Measurements from ENCODE around the gene IL1RAPL2. TPM values are rescaled to one million over a fixed set of nuclear protein-coding genes. Genes with fewer than 3 reads are reported as not detected.

IL1RAPL2 gene
- total RNA-seq, 2 experiments from 2014 or later = not detected

DNA sequence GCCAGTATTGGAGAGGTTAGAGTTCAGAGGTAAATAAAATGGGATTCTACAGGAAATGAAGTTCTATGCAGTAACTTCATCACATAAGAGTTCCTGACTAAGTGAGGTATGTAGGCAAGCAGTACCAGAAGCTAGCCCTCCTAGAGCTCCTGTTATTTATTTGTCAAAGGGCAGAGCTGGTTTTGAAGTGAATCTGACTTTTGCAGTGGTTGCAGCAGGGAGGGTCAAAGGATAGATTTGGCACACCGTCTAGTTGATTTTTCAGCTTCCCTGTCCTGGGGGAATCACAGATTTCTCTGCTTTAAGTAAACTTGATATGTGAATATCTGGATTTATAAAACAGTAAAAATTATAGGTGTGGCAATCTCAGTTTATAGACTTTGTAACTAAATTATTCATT, 130.7 kb downstream of the IL1RAPL2 start:
- ChIA-PET CTCF (no interaction called here), POLR2A (no interaction called here)
- Mint-ChIP-seq H3K27me3 (no peaks in the 10 kb centered on the region), H3K9me3 (no peaks in the 10 kb centered on the region), H3K4me1 (no peaks in the 10 kb centered on the region), H3K27ac (no peak overlapping the region), H3K36me3 (ENCODE audit: low read depth) (no peaks in the 10 kb centered on the region), H3K4me3 (no peak overlapping the region)
- DNase-seq = no peak

- no peaks in the 10 kb centered on the region for H3K9me3 Mint-ChIP-seq
- H3K4me1 Mint-ChIP-seq = no peaks in the 10 kb centered on the region
- H3K4me3 Mint-ChIP-seq = no peak overlapping the region
- no peak for DNase-seq
- H3K36me3 Mint-ChIP-seq (ENCODE audit: low read depth) = no peaks in the 10 kb centered on the region
- H3K27ac Mint-ChIP-seq = no peak overlapping the region
- no peaks in the 10 kb centered on the region for H3K27me3 Mint-ChIP-seq
- ChIA-PET POLR2A (no interaction called here), CTCF (no interaction called here)
Observed at GRCh38 chrX:104697294-104697693, 131.3 kb downstream of the IL1RAPL2 start.

DNA sequence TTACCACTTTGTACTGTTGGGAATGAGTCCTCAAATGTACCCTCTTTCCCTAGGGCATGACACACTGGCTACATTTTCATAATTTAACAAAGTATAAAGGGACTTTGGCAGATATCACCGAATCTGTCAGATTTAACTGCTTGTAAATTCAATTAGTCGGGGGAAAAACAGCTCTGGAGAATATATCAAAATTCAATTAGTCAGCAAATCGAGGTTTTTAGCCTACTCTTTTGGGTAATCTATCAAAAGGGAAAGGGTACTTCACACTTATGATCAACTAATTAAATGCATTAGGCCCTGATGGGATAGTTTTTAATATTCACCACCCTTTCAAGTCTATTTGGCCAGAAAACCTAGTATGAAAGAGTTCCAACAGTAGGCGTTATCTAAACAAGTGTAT, 141.0 kb downstream of the IL1RAPL2 start:
- ChIA-PET POLR2A (no interaction called here), CTCF (interaction anchor here (0.6 kb wide), 1 partner anchor 12 kb away, joined by 3 read pairs; no protein-coding TSS in a partner anchor)
- Mint-ChIP-seq H3K4me1 (no peaks in the 10 kb centered on the region), H3K27ac (no peak overlapping the region), H3K4me3 (no peak overlapping the region), H3K9me3 (no peaks in the 10 kb centered on the region), H3K36me3 (ENCODE audit: low read depth) (no peaks in the 10 kb centered on the region), H3K27me3 (no peaks in the 10 kb centered on the region)
- no peak for DNase-seq

- Mint-ChIP-seq H3K4me3 (no peak overlapping the region), H3K27me3 (no peaks in the 10 kb centered on the region), H3K4me1 (no peaks in the 10 kb centered on the region), H3K9me3 (no peaks in the 10 kb centered on the region), H3K36me3 (ENCODE audit: low read depth) (no peaks in the 10 kb centered on the region), H3K27ac (no peak overlapping the region)
- ChIA-PET POLR2A (no interaction called here), CTCF (interaction anchor here (0.6 kb wide), 1 partner anchor 12 kb away, joined by 3 read pairs; no protein-coding TSS in a partner anchor)
- no peak for DNase-seq
Observed at GRCh38 chrX:104707572-104707971, 141.6 kb downstream of the IL1RAPL2 start.

DNA sequence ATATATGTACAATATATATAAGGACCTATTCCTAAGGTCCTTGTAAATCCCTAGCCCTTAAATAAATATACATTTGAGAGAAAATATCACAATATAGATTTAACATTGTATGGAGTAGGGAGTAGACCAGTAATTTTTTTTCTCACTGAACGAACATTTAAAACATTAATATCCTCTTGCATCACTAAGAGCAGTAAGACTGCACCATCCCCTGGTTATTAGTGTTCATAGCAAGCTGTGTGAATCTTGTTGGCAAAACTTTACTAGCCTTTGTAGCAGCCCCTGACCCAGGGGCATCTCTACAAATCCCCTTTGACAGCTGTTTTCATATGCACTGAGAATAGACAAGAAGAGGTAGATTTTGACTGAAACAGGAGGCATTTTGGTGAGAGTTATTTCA, 146.5 kb downstream of the IL1RAPL2 start:
- no peaks in the 10 kb centered on the region for H3K36me3 Mint-ChIP-seq (ENCODE audit: low read depth)
- H3K9me3 Mint-ChIP-seq = no peaks in the 10 kb centered on the region
- no peaks in the 10 kb centered on the region for H3K27me3 Mint-ChIP-seq
- H3K27ac Mint-ChIP-seq = no peak overlapping the region
- H3K4me3 Mint-ChIP-seq = no peak overlapping the region
- POLR2A ChIA-PET = no interaction called here
- CTCF ChIA-PET = interaction anchor here (1.1 kb wide), 1 partner anchor 76 kb away, joined by 4 read pairs; no protein-coding TSS in a partner anchor
- no peaks in the 10 kb centered on the region for H3K4me1 Mint-ChIP-seq
- DNase-seq = no peak

DNA sequence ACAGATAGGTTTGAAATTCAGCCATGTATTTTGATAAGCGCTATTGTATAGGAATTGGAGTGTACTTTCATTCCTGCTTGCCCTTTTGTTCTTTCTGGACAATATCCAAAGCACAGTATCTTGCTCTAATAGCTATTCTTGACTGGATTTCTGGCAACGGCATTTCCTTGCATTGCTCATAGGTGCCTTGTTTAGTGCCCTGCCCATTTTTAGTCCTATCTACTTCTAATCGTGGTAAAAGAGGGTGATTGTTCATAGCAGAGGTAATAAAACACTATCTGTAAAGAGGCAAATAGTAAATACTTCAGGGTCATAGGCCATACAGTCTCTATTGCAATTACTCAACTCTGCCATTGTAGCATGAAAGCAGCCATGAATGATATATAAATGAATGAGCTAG, 155.9 kb downstream of the IL1RAPL2 start:
- Mint-ChIP-seq H3K4me1 (no peaks in the 10 kb centered on the region), H3K27ac (no peak overlapping the region), H3K27me3 (no peaks in the 10 kb centered on the region), H3K4me3 (no peak overlapping the region), H3K36me3 (ENCODE audit: low read depth) (no peaks in the 10 kb centered on the region), H3K9me3 (no peaks in the 10 kb centered on the region)
- POLR2A ChIA-PET = no interaction called here
- CTCF ChIA-PET = no interaction called here
- DNase-seq = no peak

DNA sequence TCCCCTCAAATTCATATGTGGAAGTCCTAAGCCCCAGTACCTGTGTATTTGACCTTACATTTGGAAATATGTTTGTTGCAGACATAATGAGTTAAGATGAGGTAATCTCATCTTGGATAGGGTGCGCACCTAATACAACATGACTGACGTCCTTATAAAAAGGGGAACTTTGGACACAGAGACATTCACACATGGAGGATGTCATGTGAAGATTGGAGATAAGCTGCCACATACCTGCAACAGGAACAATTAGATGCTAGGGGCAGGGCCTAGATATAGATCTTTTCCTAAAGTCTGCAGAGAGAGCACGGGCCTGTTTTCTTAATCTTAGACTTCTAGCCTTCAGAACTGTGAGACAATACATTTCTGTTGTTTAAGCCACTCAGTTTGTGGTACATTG, 162.5 kb downstream of the IL1RAPL2 start:
- Mint-ChIP-seq H3K27ac (no peak overlapping the region), H3K4me3 (no peak overlapping the region), H3K4me1 (no peaks in the 10 kb centered on the region), H3K27me3 (no peaks in the 10 kb centered on the region), H3K9me3 (no peaks in the 10 kb centered on the region), H3K36me3 (ENCODE audit: low read depth) (no peaks in the 10 kb centered on the region)
- CTCF ChIA-PET = no interaction called here
- POLR2A ChIA-PET = no interaction called here
- DNase-seq = no peak

GRCh38 chrX:104742355-104742754, 176.4 kb downstream of the IL1RAPL2 start:
- no peaks in the 10 kb centered on the region for H3K4me1 Mint-ChIP-seq
- H3K27me3 Mint-ChIP-seq = no peaks in the 10 kb centered on the region
- CTCF ChIA-PET = no interaction called here
- DNase-seq = no peak
- H3K36me3 Mint-ChIP-seq (ENCODE audit: low read depth) = no peaks in the 10 kb centered on the region
- H3K4me3 Mint-ChIP-seq = no peak overlapping the region
- H3K27ac Mint-ChIP-seq = no peak overlapping the region
- H3K9me3 Mint-ChIP-seq = no peaks in the 10 kb centered on the region
- POLR2A ChIA-PET = no interaction called here

- Mint-ChIP-seq H3K4me1 (no peaks in the 10 kb centered on the region), H3K27me3 (no peaks in the 10 kb centered on the region), H3K36me3 (ENCODE audit: low read depth) (no peaks in the 10 kb centered on the region), H3K4me3 (no peak overlapping the region), H3K9me3 (no peaks in the 10 kb centered on the region), H3K27ac (no peak overlapping the region)
- POLR2A ChIA-PET = no interaction called here
- DNase-seq = no peak
- CTCF ChIA-PET = no interaction called here
Observed at GRCh38 chrX:104745152-104745551, 179.2 kb downstream of the IL1RAPL2 start.

DNA sequence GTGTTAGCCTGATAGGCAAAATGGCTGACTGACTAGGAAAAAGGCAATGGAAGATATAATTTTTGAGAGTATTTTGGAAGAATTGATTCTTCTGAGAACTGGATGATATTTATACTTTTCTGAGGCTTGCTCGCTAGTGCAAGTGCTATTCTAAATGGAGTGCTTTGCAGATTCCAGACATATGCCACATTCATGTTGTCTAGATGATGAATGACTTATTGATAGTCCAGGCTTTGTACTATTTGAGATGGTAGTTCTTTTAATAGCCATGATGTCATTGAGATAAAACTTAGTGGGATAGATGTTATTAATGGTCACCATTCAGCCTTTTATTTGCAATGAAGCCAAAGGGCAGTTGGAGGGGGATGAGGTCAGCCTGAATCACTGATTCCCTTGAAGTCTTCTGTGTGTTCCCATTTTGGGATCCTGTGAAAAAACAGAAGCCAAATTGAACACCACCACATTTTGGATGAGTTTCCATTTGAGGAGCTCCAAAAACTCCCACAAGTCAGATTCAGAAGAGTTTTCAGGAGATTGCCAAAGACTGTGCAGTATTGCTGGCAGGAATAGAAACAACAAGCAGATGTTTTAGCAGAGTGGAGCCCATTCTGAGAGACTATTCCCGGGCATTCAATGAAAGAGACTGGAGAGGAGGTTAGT, 184.1 kb downstream of the IL1RAPL2 start:
- H3K4me3 Mint-ChIP-seq = no peak overlapping the region
- CTCF ChIA-PET = no interaction called here

DNA sequence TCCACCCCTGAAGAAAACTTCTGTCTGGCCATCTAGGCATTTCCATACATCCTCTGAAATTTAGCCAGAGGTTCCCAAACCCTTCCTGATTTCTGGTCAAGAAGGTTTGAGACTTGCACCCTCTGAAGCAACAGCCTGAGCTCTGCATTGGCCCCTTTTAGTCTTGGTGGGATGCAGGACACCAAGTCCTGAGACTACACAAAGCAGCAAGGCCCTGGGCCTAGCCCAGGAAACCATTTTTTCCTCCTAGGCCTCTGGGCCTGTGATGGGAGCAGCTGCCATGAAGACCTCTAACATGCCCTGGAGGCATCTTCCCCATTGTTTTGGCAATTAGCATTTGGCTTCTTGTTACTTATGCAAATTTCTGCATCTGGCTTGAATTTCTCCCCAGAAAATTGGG, 196.6 kb downstream of the IL1RAPL2 start:
- no peak overlapping the region for H3K4me3 Mint-ChIP-seq
- no peak overlapping the region for H3K27ac Mint-ChIP-seq
- H3K27me3 Mint-ChIP-seq = no peaks in the 10 kb centered on the region
- POLR2A ChIA-PET = no interaction called here
- H3K4me1 Mint-ChIP-seq = no peaks in the 10 kb centered on the region
- CTCF ChIA-PET = no interaction called here
- peaks cover 6% of the 10 kb centered on the region for H3K9me3 Mint-ChIP-seq
- H3K36me3 Mint-ChIP-seq (ENCODE audit: low read depth) = no peaks in the 10 kb centered on the region
- DNase-seq = no peak

More for the DNA sequence above, 184.1 kb downstream of the IL1RAPL2 start:
- H3K36me3 Mint-ChIP-seq (ENCODE audit: low read depth) = no peaks in the 10 kb centered on the region
- H3K4me1 Mint-ChIP-seq = no peaks in the 10 kb centered on the region
- no peak overlapping the region for H3K27ac Mint-ChIP-seq
- no peaks in the 10 kb centered on the region for H3K27me3 Mint-ChIP-seq
- no peak for DNase-seq
- POLR2A ChIA-PET = no interaction called here
- no peaks in the 10 kb centered on the region for H3K9me3 Mint-ChIP-seq

DNA sequence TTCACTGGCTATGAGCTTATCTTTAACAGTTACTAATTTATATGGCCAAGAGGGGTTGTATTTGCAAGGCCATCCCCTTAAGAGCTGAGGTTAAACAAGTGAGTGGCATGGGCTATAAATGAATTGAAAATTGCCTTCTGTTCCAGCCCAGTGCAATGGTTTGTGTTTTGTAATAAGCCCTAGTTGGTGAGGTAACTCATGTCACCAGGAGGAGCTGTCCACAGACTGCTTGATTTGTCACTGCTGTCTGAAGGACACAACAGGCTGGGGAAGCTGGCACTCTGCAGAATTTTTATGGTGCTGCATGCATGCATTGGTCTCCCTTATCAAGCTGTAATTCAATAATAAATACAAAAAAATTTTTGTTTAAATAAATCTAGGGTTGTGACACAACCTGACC, 223.8 kb downstream of the IL1RAPL2 start:
- H3K27me3 Mint-ChIP-seq = no peaks in the 10 kb centered on the region
- H3K4me1 Mint-ChIP-seq = no peaks in the 10 kb centered on the region
- H3K27ac Mint-ChIP-seq = no peak overlapping the region
- H3K4me3 Mint-ChIP-seq = no peak overlapping the region
- CTCF ChIA-PET = no interaction called here
- H3K36me3 Mint-ChIP-seq (ENCODE audit: low read depth) = no peaks in the 10 kb centered on the region
- POLR2A ChIA-PET = no interaction called here
- no peaks in the 10 kb centered on the region for H3K9me3 Mint-ChIP-seq
- DNase-seq = no peak

DNA sequence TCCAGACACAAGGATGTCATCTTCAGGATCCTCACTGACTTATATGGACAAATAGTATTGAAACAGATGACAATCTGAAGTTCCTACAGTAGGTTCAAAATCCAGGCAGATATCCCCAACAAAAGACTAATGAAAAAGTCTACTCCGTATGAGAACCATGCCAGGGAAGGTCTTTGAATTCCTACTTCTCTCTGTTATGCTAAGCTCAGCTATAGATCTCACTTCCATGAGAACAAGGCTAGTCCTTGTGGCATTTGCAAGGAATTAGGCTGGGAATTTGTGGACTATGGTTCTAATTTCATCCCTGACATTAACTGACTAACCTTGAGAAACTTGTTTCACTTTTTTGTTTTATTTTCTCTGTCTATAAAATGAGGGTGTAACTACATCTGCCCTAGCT, 229.8 kb downstream of the IL1RAPL2 start:
- no peaks in the 10 kb centered on the region for H3K4me1 Mint-ChIP-seq
- no peaks in the 10 kb centered on the region for H3K27me3 Mint-ChIP-seq
- no peak for DNase-seq
- H3K9me3 Mint-ChIP-seq = no peaks in the 10 kb centered on the region
- H3K27ac Mint-ChIP-seq = no peak overlapping the region
- H3K4me3 Mint-ChIP-seq = no peak overlapping the region
- ChIA-PET CTCF (no interaction called here), POLR2A (no interaction called here)
- H3K36me3 Mint-ChIP-seq (ENCODE audit: low read depth) = no peaks in the 10 kb centered on the region

- Mint-ChIP-seq H3K4me3 (no peak overlapping the region), H3K4me1 (no peaks in the 10 kb centered on the region), H3K9me3 (no peaks in the 10 kb centered on the region), H3K27me3 (no peaks in the 10 kb centered on the region), H3K27ac (no peak overlapping the region), H3K36me3 (ENCODE audit: low read depth) (no peaks in the 10 kb centered on the region)
- ChIA-PET CTCF (no interaction called here), POLR2A (no interaction called here)
- DNase-seq = no peak
Observed at GRCh38 chrX:104803219-104803618, 237.2 kb downstream of the IL1RAPL2 start.

All from activated CD4-positive, alpha-beta T cell treated with anti-CD3 and anti-CD28 coated beads, Interleukin-2, amount 10 ng/mL, durations not matched to agents 7 days and 5 days (primary cell).